Type B pancreatic cell (in vitro differentiated cells): ENCODE results near the gene ARSG. TPM values are rescaled to one million over a fixed set of nuclear protein-coding genes. Genes with fewer than 3 reads are reported as not detected.

Experiments
- DNase-seq: peaks from one replicate; pipeline ENCODE4 v3.0.0; 2021; ENCODE audit warnings: mixed read lengths; ENCODE audit not compliant: unreplicated experiment; ENCODE audit errors: extremely low spot score
- H3K27ac Mint-ChIP-seq: 2 replicates; pipeline ENCODE4 v1.8.0; 2021; ENCODE audit warnings: mild to moderate bottlenecking, mixed read lengths
- H3K27me3 Mint-ChIP-seq: 2 replicates; pipeline ENCODE4 v1.8.0; 2021; ENCODE audit warnings: mixed read lengths
- H3K36me3 Mint-ChIP-seq: 2 replicates; pipeline ENCODE4 v1.8.0; 2021; ENCODE audit warnings: mixed read lengths
- H3K4me1 Mint-ChIP-seq: one replicate; pipeline ENCODE4 v1.8.0; 2021; ENCODE audit warnings: mixed read lengths; ENCODE audit not compliant: unreplicated experiment
- H3K4me3 Mint-ChIP-seq: 2 replicates; pipeline ENCODE4 v1.8.0; 2021; ENCODE audit warnings: mild to moderate bottlenecking, mixed read lengths
- H3K9me3 Mint-ChIP-seq: 2 replicates; pipeline ENCODE4 v1.8.0; 2021; ENCODE audit warnings: mixed read lengths
- long read RNA-seq: library from polyadenylated mRNA; unstranded; transcript quantifications from one replicate; pipeline ENCODE4 v2.0.0, GENCODE V29; 2020
- total RNA-seq: library from RNA; stranded (reverse); gene quantifications from 2 replicates; pipeline ENCODE4 v1.2.1, GENCODE V29; 2021; ENCODE audit warnings: low replicate concordance
- TF ChIP-seq, protein P1 (sequence below): fragments of 200-600 bp; sonication (generic); conservative IDR thresholded peaks from 2 replicates; pipeline ENCODE4 v1.5.0; 2021; ENCODE audit warnings: antibody characterized with exemption, mild to moderate bottlenecking

The ARSG gene
- 4.1 and 4.8 TPM in 2 replicates for total RNA-seq
- long read RNA-seq, full-length matches to known transcripts: 2 of 10 reads
- long read RNA-seq, partial matches to known transcripts: 2 of 10 reads
- long read RNA-seq, other reads (novel, unspliced or antisense): 6 of 10 reads

DNA sequence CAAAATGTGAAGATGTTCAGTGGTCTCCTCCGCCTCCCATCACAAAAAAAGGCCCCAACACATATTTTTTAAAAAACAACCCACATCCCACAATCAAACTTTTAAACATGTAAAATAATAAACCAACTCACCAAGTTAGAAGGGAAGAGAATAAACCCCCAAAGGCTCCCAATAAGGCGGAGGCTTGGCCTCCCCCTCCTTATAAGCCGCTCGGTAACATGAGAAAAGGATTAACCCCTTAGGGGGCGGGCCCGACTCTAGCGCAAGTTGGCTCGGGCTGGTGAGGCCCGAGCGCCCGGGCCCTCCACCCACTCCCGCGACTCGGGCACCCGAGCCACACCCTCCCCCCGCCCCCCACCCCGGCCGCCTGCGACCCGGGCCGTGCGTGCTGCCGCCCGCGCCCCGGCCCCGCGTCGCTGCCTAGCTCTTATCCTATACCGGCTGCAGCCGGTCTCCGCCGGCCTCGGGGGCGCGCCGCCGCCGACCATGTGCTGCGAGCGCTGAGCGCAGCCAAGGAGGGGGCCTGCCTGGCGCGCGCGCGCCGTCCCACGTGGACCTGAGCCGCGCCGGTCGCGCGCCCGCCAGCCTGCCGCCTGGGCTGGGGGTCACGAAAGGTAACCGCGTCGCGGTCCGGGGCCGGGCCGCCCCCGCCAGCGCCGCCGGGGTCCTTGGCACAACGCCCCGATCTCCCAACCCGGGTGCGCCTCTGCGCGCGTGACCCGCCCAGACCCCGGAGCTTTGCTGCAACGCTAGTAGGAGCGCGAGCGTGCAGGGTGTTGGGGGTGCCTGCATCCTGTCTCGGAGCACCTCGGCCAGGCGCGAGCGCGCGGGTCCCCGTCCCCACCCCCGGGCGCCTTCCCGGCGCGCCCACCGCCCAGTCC is at the start of gene ARSG, which contains the start of gene SLC16A6:
Gene ARSG (plus strand): TSS at position 541 of the 881 bp plus-strand sequence. CDS start 15,999 bp downstream, outside the sequence.
Gene SLC16A6 (minus strand): TSS at position 173 of the 881 bp plus-strand sequence. CDS start 12,807 bp downstream, outside the sequence.
- H3K4me1 Mint-ChIP-seq: peaks cover 11% of the 10 kb centered on the region
- peak; percentile 85 for DNase-seq

DNA sequence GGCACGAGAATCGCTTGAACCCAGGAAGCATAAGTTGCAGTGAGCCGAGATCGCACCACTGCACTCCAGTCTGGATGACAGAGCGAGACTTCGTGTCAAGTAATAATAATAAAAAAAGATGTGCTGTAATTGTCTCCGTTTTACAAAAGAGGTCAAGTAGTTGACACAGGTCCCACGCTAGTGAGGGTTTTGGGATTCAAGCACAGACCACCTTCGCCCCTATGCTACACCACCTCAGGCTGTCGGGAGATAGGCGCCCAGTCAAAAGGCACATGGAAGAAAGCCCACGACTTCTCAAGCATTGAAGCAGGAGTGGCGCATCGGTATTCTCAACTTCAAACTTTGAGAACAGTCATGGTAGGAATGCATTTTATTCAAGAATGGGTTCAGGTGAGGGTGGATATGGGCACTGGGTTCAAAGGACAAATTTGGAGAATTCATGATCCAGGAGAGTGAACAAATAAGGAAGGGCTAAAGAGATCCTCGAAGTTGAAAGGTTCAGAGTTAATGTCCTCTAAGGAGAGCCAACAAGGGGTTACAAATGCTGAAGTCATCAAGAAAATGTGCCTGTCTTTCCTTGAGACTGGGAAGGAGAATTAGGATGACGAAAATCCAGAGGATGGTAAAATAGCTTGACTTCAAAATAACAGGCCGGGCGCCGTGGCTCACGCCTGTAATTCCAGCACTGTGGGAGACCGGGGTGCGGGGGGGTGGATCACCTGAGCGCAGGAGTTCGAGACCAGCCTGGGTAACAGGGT is 44.8 kb upstream of the ARSG start:
- H3K27me3 Mint-ChIP-seq: no peaks in the 10 kb centered on the region
- H3K9me3 Mint-ChIP-seq: no peaks in the 10 kb centered on the region
- DNase-seq: no peak
- peak overlapping the region; percentile 84 for H3K27ac Mint-ChIP-seq
- peaks cover 17% of the 10 kb centered on the region for H3K4me1 Mint-ChIP-seq
- TF ChIP-seq, protein P1, sequence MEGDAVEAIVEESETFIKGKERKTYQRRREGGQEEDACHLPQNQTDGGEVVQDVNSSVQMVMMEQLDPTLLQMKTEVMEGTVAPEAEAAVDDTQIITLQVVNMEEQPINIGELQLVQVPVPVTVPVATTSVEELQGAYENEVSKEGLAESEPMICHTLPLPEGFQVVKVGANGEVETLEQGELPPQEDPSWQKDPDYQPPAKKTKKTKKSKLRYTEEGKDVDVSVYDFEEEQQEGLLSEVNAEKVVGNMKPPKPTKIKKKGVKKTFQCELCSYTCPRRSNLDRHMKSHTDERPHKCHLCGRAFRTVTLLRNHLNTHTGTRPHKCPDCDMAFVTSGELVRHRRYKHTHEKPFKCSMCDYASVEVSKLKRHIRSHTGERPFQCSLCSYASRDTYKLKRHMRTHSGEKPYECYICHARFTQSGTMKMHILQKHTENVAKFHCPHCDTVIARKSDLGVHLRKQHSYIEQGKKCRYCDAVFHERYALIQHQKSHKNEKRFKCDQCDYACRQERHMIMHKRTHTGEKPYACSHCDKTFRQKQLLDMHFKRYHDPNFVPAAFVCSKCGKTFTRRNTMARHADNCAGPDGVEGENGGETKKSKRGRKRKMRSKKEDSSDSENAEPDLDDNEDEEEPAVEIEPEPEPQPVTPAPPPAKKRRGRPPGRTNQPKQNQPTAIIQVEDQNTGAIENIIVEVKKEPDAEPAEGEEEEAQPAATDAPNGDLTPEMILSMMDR: no peak
- peak overlapping the region; percentile 84 for H3K4me3 Mint-ChIP-seq
- H3K36me3 Mint-ChIP-seq: no peaks in the 10 kb centered on the region

More for the DNA sequence above, at the start of gene ARSG, which contains the start of gene SLC16A6:
- Mint-ChIP-seq H3K9me3 (no peaks in the 10 kb centered on the region), H3K4me3 (peak within 1 kb of the TSS; percentile 94), H3K27me3 (peaks cover 55% of the 10 kb centered on the region), H3K27ac (peak within 1 kb of the TSS; percentile 83), H3K36me3 (no peaks in the 10 kb centered on the region)
- TF ChIP-seq, protein P1: no peak

DNA sequence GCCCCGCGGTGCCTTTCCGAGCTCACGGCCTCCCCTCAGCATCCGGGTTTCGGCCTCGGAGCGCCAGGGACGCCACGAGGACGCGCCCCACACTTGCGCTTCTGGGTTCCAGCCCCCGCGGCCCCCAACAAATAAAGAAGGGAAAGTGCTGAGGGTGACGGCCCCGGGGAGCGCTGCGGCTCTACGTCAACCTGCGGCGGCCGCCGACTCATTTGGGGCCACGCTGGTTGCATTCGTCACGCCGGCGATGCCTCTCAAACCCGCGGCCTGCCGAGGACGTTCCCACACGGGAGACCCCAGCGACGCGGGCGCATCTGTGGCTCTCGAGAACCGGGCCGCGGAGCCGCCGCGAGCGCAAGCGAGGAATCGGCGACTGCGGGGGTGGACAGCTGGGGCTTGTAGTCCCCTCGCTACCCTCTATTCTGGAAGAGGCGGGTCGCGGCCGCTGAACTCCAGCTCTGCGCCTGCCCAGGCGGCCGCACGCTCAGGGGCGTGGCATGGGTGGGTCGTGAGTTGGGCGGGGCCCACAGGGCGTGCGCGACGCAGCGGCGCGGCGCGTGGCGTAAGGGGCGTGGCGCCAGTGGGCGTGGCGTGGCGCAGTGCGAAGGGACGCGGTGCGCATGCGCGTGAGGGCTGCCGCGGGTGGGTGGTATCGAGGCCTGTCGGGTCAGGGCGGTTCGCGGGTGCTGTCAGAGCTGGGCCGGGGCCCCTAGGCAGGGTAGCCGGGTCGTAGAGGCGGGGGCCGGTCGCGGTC is 43.7 kb upstream of the ARSG start, which contains the start of gene AMZ2:
Gene AMZ2 (plus strand): TSS at position 599 of the 754 bp plus-strand sequence. CDS start 2,145 bp downstream, outside the sequence.
- Mint-ChIP-seq H3K27me3 (no peaks in the 10 kb centered on the region), H3K4me3 (peak within 1 kb of the TSS; percentile 92), H3K36me3 (no peaks in the 10 kb centered on the region), H3K4me1 (peaks cover 17% of the 10 kb centered on the region), H3K27ac (peak within 1 kb of the TSS; percentile 92), H3K9me3 (no peaks in the 10 kb centered on the region)
- TF ChIP-seq, protein P1: no peak
- peak; percentile 98 for DNase-seq

DNA sequence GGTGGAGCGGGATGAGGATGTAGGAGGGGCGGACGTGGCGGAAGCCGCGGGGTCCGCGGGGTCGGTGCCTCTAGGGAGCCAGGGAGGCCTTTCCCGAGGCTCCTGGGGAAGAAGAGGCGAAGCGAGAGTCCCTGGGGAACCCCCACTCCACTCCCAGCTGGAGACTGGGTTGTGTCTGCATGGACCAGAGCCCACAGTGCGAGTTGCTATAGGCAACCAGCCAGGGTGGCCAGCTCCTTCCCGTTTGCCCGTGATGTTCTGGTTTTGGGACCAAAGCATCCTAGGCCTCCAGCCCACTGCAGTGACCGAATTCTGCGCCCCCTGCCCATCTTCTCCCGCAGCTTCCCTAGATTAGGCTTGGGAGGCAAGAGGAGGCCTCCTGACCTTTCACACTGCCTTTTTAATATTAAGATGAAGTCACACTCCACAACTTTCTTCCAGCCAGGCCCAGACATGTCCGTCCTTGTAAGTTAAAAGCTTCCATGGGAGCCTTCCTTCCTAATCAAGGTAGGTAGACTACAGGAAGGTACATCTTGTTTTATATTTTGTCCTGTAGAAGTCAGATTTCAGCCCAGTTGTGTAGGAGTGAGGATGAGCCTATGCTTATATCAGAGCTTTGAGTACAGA is 43.0 kb upstream of the ARSG start:
- Mint-ChIP-seq H3K4me1 (peaks cover 17% of the 10 kb centered on the region), H3K4me3 (peak overlapping the region; percentile 92), H3K9me3 (no peaks in the 10 kb centered on the region), H3K36me3 (no peaks in the 10 kb centered on the region), H3K27ac (peak overlapping the region; percentile 92), H3K27me3 (no peaks in the 10 kb centered on the region)
- DNase-seq: no peak
- TF ChIP-seq, protein P1: no peak
